Hepatocyte (in vitro differentiated cells): ENCODE results near the gene WNT8B. TPM values are rescaled to one million over a fixed set of nuclear protein-coding genes. Genes with fewer than 3 reads are reported as not detected.

Source experiments
- DNase-seq: peaks from one replicate; pipeline ENCODE4 v3.0.0-alpha.2; 2016; ENCODE audit warnings: low spot score
- H2AFZ ChIP-seq: fragments of 200-600 bp; sonication (generic); 2 replicates; pipeline ENCODE4 v1.6.0; 2016; ENCODE audit warnings: antibody characterized with exemption, mild to moderate bottlenecking
- H3K27ac ChIP-seq: fragments of 200-600 bp; sonication (generic); 2 replicates; pipeline ENCODE4 v1.5.1; 2016; ENCODE audit warnings: mild to moderate bottlenecking
- H3K27me3 ChIP-seq: fragments of 200-600 bp; sonication (generic); 2 replicates; pipeline ENCODE4 v1.6.1; 2016
- H3K36me3 ChIP-seq: fragments of 200-600 bp; sonication (generic); replicated peaks from 2 replicates; pipeline ENCODE4 v1.5.1; 2016; ENCODE audit warnings: low read depth; ENCODE audit not compliant: insufficient read depth
- H3K4me1 ChIP-seq: fragments of 200-600 bp; sonication (generic); 2 replicates; pipeline ENCODE4 v1.5.1; 2016; ENCODE audit warnings: mild to moderate bottlenecking, moderate library complexity; ENCODE audit not compliant: insufficient read depth
- H3K4me2 ChIP-seq: fragments of 200-600 bp; sonication (generic); 2 replicates; pipeline ENCODE4 v1.6.0; 2016
- H3K4me3 ChIP-seq: fragments of 200-600 bp; sonication (generic); 2 replicates; pipeline ENCODE4 v1.5.1; 2016; ENCODE audit warnings: mild to moderate bottlenecking
- H3K79me2 ChIP-seq: fragments of 200-600 bp; sonication (generic); 2 replicates; pipeline ENCODE4 v1.6.0; 2017; ENCODE audit warnings: mild to moderate bottlenecking
- H3K9me2 ChIP-seq: fragments of 200-600 bp; sonication (generic); replicated peaks from 2 replicates; pipeline ENCODE4 v1.6.0; 2017; ENCODE audit warnings: mild to moderate bottlenecking; ENCODE audit not compliant: insufficient read depth
- H3K9me3 ChIP-seq: fragments of 200-600 bp; sonication (generic); 2 replicates; pipeline ENCODE4 v1.5.1; 2016; ENCODE audit warnings: low read depth, mild to moderate bottlenecking
- H4K20me1 ChIP-seq: fragments of 200-600 bp; sonication (generic); 2 replicates; pipeline ENCODE4 v1.6.0; 2016; ENCODE audit warnings: mild to moderate bottlenecking; ENCODE audit not compliant: insufficient read depth, poor library complexity, severe bottlenecking
- EZH2 ChIP-seq: fragments of 200-600 bp; sonication (generic); IDR thresholded peaks from 2 replicates; pipeline ENCODE4 v1.6.1; 2016; ENCODE audit warnings: antibody characterized with exemption, mild to moderate bottlenecking, borderline replicate concordance
- EZH2phosphoT487 ChIP-seq: fragments of 200-600 bp; sonication (generic); IDR thresholded peaks from one replicate; pipeline ENCODE4 v1.6.1; 2018; ENCODE audit warnings: antibody characterized with exemption, mild to moderate bottlenecking, low read depth, moderate library complexity; ENCODE audit not compliant: unreplicated experiment, severe bottlenecking
- WGBS: methylation state at CpG from one replicate; pipeline ENCODE4 v1.1.6; 2016; ENCODE audit warnings: low lambda C conversion rate; ENCODE audit errors: missing lambda C conversion rate; 5-methylcytosine and 5-hydroxymethylcytosine counted together
- polyA plus RNA-seq: library from polyadenylated mRNA; unstranded; fragments of >200 nt; fragmentation: Nextera tagmentation; extraction: Ambion mirVana; gene quantifications from 2 replicates; pipeline ENCODE4 v1.2.1, GENCODE V29; 2016
- total RNA-seq: library from RNA; depleted of rRNA; stranded (reverse); fragments of >200 nt; gene quantifications from 2 replicates; pipeline ENCODE4 v1.2.3, GENCODE V29; 2014
- TF ChIP-seq, protein P1 (sequence below): fragments of 200-600 bp; sonication (generic); IDR thresholded peaks from 2 replicates; pipeline ENCODE4 v1.5.1; 2016; ENCODE audit warnings: antibody characterized with exemption, mild to moderate bottlenecking; ENCODE audit not compliant: poor library complexity

The WNT8B gene
- total and polyA plus RNA-seq, 2 experiments from 2014 or later: not detected

GRCh38 chr10:100502926-100503494 is 40.2 kb downstream of the WNT8B start:
- Histone ChIP-seq H3K27me3 (no peaks in the 10 kb centered on the region), H3K79me2 (no peaks in the 10 kb centered on the region), H4K20me1 (no peaks in the 10 kb centered on the region), H3K4me1 (peaks cover 16% of the 10 kb centered on the region), H3K36me3 (no peaks in the 10 kb centered on the region), H3K9me2 (no peaks in the 10 kb centered on the region), H3K9me3 (no peaks in the 10 kb centered on the region), H3K4me3 (no peak overlapping the region), H2AFZ (no peak overlapping the region), H3K4me2 (no peak overlapping the region), H3K27ac (no peak overlapping the region)
- 59% methylated on average over 1 of the region's 1 CpG for WGBS
- DNase-seq: no peak
- TF ChIP-seq, protein P1, sequence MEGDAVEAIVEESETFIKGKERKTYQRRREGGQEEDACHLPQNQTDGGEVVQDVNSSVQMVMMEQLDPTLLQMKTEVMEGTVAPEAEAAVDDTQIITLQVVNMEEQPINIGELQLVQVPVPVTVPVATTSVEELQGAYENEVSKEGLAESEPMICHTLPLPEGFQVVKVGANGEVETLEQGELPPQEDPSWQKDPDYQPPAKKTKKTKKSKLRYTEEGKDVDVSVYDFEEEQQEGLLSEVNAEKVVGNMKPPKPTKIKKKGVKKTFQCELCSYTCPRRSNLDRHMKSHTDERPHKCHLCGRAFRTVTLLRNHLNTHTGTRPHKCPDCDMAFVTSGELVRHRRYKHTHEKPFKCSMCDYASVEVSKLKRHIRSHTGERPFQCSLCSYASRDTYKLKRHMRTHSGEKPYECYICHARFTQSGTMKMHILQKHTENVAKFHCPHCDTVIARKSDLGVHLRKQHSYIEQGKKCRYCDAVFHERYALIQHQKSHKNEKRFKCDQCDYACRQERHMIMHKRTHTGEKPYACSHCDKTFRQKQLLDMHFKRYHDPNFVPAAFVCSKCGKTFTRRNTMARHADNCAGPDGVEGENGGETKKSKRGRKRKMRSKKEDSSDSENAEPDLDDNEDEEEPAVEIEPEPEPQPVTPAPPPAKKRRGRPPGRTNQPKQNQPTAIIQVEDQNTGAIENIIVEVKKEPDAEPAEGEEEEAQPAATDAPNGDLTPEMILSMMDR: no peak
- no peak for TF ChIP-seq EZH2
- no peak for TF ChIP-seq EZH2phosphoT487

GRCh38 chr10:100504096-100504495 is 41.3 kb downstream of the WNT8B start:
- no peak for DNase-seq

GRCh38 chr10:100505164-100505563 is 42.4 kb downstream of the WNT8B start:
- Histone ChIP-seq H3K36me3 (no peaks in the 10 kb centered on the region), H3K27ac (no peak overlapping the region), H3K4me2 (no peak overlapping the region), H3K9me3 (no peaks in the 10 kb centered on the region), H3K4me1 (peaks cover 16% of the 10 kb centered on the region), H3K27me3 (no peaks in the 10 kb centered on the region), H3K4me3 (no peak overlapping the region), H2AFZ (no peak overlapping the region), H3K9me2 (no peaks in the 10 kb centered on the region), H3K79me2 (no peaks in the 10 kb centered on the region), H4K20me1 (no peaks in the 10 kb centered on the region)
- WGBS: 100% methylated on average over 2 of the region's 2 CpGs
- no peak for DNase-seq
- TF ChIP-seq EZH2 (no peak), EZH2phosphoT487 (no peak)
- TF ChIP-seq, protein P1: no peak

More at GRCh38 chr10:100504096-100504495, 41.3 kb downstream of the WNT8B start:
- Histone ChIP-seq H3K27me3 (no peaks in the 10 kb centered on the region), H3K79me2 (no peaks in the 10 kb centered on the region), H3K4me3 (no peak overlapping the region), H3K9me2 (no peaks in the 10 kb centered on the region), H3K4me2 (peak overlapping the region; percentile 9), H2AFZ (no peak overlapping the region), H3K9me3 (no peaks in the 10 kb centered on the region), H3K36me3 (no peaks in the 10 kb centered on the region), H3K4me1 (peaks cover 16% of the 10 kb centered on the region), H4K20me1 (no peaks in the 10 kb centered on the region), H3K27ac (no peak overlapping the region)
- TF ChIP-seq EZH2: no peak
- TF ChIP-seq EZH2phosphoT487: no peak
- TF ChIP-seq, protein P1: no peak
- WGBS: 30% methylated on average over 5 of the region's 5 CpGs
